GM12892 (cell line): Measurements from ENCODE around the gene PIK3C2G.

Source experiments
- POLR2A ChIP-seq: IDR thresholded peaks from 2 replicates; pipeline ENCODE4 v1.6.1; 2011; ENCODE audit warnings: low read depth, low read length, control low read depth
- POLR2AphosphoS5 ChIP-seq: IDR thresholded peaks from 2 replicates; pipeline ENCODE4 v1.6.1; 2011; ENCODE audit warnings: low read depth, low read length, control low read depth
- TAF1 ChIP-seq: IDR thresholded peaks from 2 replicates; pipeline ENCODE4 v1.6.1; 2011; ENCODE audit warnings: low read depth, mild to moderate bottlenecking, control low read depth, low read length, borderline replicate concordance

DNA sequence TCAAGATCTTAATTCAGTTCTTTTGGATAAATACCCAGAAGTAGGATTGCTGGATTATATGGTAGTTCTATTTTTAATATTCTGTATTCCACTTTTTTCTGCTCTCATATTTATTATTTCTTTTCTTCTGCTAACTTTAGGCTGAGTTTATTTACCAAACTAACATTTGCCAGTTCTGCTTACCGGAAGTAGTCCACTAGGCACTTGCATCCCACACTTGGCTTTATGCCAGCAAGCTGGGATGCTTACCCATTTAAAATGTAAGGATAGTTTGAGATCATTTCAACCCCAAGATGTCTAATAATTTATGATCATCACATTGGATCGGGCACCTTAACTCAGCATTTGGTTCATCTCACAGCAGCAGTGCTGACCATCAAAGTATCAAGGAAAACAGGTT is 96.8 kb downstream of the PIK3C2G start:
- no peak for TF ChIP-seq POLR2A
- TF ChIP-seq POLR2AphosphoS5 = no peak
- no peak for TF ChIP-seq TAF1
